Measurements from ENCODE around the gene NR3C1.

NR3C1 gene

DNA sequence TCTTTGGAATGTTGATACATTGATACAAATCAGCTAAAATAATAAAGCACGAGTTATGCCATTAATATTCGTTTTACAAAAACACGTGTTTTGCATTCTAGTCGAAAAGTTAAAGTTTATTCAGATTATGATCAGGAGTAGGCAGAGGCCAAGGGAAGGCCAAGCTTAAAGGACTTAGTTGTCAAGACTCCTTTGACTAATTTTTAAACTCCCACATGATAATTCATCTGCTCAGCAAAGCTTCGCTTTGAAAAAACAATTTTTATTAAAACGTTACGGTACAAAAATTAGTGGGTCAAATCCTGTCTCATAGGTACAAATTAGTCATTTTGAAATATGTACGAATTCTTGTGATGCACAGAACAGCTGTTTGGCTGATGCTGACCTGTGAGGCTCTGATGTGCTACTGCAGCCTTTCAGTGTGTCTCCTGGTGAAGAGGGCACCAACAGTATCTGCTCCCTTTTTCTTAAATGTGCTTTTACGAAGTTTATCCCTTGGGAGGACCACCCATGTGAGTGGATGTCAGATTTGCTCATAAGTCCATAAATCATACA lies 23.0 kb upstream of the NR3C1 start:
- DNase-seq (ENCODE audit: low read depth) = no peak

DNA sequence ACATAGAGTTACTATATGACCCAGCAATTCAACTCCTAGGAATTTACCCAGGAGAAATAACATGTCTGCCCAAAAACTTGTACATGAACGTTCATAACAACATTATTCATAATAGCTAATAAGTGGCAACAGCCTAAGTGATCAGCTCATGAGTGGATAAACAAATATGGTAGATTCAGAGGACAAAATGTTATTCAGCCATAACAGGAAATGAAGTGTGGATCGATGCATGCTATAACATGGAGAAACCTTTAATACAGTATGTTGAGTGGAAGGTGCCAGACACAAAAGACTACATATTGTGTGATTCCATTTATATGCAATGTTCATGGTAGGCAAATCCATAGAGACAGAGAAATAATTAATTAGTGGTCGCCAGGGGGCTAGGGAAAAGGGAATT lies 22.3 kb upstream of the NR3C1 start:
- DNase-seq (ENCODE audit: low read depth) = no peak

DNA sequence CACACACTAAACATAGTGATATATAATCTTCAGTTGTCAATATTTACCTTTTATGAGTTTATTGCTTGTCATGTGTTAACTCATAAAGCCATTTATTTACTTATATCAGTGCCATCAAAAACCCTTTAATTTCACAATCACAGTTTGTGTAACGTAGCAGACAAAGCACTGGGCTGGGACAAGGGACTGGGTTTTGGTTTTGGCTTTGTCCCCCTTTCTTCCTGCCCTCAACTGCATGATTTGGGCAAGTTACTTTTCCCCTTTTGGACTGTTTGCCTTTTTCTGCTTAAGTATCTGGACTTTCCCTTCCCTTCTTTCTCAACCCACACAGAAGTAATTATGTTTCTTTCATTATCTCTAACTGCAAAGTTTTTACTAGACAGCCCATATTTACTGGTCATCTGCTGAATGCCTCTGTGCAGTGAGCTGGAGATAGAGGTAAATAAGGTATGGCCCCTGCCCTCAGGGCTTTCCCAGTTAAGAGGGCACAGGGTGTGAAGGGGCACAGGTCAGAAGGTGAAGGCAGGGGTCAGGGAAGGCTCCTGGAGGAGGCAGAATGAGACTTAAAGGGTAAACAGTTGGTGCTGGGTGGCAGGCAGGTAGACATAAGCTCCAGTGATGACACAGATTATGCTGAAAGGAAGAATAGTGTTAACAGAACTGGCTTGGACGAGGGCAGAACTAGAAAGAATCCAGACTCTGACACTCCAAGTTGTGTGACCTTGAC lies 14.8 kb upstream of the NR3C1 start:
- no peak for DNase-seq (ENCODE audit: low read depth)

DNA sequence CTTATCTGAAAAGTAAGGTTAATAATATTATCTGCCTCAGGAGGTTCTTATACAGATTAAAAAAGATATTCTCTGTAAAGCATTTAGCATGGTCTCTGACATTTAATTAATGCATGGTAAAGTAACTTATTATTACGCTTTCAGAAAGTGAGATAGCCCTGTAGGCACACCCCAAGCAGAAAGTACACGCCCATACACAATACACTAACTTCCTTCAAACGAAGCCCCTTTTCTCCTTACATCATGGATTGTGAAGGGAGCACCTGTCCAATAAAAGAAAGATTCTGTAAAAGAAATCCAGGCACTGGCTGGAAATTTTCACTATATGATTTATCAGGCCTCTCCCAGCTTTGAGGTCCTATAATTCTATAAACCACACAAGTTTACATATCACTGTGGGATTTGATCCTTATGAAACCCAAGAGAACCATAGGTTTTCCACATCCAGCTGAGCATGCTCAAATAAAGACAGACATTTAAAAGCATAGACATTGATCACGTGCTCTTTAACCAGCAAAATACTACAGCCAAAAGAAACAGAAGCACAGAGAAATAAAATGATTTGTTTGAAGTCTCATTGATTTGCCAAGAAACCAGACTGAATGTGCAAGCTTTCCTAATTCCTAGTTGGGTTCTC lies 14.1 kb upstream of the NR3C1 start:
- DNase-seq (ENCODE audit: low read depth) = no peak

DNA sequence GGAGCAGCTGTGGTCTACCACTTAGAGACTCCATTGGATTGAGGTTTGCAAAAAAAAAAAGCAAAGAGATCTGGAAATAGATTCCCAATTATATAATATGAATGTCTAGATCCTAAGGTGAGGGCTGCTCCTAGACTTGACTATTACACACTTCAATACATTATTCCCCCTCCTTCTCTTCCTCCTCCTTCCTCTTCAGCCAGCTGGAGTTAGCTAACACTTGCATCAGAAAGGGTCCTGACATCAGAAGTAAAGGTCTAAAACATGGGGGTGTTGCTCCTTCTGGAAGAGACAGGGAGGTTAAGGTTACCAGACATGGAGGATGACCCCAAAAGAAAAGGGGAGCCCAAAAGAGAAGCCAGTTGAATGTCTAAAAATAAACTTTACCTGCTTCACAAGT lies 12.9 kb upstream of the NR3C1 start:
- no peak for DNase-seq (ENCODE audit: low read depth)

DNA sequence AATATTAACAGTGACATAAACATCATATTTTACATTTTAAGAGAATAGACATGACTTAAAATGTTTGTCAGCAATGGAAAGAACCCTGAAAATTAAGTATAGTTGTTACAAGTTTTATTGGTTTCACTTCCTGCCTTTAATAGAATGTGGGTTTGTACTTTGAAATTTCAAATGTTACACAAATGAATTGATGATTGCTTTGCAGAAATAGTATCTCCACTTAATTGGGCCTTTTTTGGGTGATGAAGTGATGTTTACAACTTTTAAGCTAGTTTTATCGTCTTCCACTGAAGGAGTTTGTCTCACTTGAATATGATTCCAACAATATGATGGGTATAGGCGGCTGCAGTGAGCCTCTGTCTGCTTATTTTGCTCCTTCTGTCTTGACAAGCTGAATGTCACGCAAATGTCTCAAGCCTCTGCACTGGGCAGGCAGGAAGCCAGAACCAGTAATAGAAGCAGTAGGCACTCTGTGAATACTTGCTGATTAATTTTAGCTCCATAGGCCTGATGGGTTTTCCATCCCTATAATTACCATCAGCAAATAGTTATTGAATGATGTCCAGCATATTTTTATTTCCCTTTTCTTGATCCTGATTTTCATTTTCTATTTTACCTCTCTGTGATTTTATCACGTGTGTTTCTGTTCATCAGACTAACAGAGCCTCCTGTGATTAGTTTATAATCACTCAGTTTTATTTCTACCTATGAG lies 10.6 kb upstream of the NR3C1 start:
- DNase-seq (ENCODE audit: low read depth) = no peak

DNA sequence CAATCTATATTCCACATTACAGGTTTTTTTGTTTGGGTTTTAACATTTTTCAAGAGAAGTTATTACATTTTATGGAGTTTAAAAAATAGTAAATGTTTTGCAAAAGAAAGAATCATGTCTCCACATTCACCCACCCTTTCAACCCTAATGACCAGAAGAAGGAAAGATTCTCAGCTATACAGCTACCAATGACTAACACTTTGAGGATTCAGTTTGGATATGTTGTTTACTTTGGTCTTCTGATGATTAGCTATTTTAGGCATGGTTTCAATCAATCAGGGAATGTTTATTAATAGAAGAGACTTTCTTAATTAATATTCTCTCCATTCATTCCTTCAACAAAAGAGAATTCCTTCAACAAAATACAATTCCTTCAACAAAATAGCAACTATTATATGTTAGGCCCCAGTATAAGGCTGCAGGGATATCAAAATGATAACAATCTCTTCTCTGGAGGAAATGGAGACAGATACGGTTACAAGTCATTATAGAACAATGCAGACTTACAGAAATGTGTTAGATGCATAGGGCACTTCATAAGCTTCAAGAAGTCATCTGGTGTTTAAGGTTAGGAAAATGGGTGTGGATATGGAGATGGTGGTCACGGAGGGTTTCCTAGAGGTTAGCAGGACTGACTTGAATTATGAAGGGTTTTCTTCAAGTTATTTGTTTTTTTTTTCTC lies 9.3 kb upstream of the NR3C1 start:
- no peak for DNase-seq (ENCODE audit: low read depth)

DNA sequence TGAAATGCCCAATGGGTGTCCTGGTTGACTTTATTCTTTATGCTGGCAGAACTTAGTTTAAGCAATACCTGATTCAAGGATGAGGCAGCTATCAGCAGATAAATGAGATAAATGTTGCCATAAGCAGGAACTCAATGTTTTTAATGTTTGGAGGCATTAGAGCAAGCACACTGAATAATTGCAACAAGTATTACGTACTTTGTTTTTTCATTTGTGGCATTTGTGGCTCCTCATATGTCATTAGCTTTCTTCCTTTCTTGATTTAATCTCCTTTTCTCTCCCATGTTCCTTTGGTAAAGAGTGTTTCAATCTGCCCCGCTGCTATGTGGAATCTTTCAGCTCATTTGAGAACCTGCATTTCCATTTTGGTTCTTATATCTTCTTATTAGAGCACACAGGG lies 6.4 kb upstream of the NR3C1 start:
- no peak for DNase-seq (ENCODE audit: low read depth)

DNA sequence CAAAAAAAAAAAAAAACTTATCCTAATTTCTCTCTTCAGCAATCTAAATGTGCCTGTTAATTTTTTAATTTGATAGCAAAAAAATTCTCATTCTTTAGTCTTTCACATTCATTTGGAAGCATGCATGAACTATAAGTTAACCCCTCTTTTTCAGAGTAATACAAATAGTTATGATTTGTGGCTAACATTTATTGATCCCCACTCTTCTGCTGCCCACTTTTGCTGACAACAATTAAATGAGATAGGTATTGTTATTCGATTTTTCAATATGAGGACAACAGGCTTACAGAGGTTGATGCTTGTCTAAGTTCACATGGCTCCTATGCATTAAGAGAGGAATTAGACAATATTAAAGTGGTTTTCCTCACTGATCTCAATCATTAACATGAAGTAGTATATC lies 2.9 kb upstream of the NR3C1 start:
- no peak for DNase-seq (ENCODE audit: low read depth)

DNA sequence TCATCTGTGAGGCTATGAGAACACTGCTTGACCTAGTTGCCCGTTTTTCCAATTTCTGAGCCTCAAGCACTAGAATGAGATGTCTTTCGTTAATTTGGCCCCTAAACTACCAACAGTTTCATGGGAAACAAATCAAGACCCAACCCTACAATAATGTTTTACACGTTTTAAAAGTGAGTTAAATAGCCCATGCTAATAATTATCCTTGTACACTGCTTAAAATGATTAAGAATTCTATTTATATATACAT lies 2.3 kb upstream of the NR3C1 start:
- DNase-seq (ENCODE audit: low read depth) = no peak

DNA sequence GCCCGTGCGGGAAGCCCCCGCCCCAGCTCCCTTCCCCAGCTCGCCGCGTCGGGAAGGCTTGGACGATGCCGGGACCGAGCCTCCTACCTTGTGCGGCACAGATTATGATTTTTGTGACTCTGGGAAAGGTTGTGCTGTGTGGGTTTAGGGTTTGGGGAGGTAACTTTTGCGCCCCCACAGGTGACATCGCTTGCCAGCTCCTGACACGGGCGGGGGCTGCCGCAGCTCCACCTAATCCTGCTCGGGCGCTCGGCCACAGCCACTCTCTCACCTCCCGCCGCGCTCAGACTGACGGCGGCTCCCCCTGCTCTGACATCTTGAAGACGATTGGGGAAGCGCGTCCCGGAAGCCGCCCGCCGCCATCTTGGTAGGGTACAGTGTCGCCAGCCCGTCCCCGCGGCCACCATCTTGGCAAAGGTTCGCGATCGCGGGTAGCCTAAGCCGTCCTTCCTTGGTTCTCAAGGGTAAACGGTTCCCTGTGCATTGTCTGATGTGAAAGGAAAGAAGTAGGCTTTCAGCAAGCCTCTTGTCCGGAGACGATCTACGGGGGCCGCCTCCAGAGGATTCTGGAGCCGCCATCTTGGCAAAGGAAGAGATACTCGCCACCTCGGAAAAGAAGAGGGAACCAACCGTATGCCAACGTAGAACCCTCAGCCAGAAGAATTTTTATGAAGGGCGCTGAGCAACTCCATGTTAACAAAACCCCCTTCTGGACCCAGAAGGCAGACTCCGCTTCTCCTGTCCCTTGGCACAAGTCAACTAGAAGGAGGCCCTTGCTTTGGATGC lies 1.8 kb upstream of the NR3C1 start:
- no peak for DNase-seq (ENCODE audit: low read depth)

DNA sequence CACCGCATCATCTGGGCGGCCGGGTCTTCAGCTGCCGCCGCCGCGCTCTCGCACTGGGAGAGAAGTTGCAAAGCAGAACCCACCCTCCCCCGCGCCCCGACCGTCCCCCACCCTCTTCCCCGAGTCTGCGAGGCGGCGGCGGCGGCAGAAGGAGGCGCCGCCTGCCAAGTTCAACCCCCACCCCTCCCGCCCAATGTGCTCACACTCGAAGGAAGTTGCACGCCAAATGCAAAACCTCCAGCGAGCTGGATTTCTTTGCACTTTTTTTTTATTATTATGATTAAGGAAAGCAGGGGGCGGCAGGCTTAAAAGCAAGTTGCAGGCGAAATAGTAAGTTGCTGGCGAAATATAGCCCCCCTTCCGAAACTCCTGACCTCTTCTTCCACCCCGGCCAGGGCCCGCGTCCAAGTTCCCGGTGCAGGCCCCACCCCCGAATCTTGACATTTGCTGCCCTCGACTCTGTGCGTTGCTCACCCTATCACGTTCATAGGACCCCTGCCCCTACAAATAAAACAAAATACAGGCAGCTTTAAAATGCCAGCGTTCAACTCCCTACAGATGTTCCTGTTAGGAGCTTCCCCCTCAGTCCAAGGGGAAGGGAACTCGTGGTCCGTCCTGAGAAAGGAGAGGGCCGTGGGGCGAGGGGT lies 1.1 kb upstream of the NR3C1 start:
- peak; percentile 90 for DNase-seq (ENCODE audit: low read depth)

DNA sequence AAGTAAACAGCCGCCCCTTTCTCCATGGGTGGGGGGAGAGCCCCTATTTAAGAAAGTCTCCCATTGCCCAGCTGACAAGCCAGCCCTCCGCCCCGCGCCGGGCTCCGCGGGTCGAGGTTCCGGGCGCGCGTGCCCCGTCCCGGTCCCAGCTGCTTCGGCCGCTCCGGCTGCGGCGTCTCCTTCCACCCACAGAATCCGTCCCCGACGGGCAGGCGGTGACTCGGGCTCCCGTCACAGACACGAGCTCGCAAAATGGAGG lies 223 bp downstream of the NR3C1 start:
- DNase-seq (ENCODE audit: low read depth) = no peak

DNA sequence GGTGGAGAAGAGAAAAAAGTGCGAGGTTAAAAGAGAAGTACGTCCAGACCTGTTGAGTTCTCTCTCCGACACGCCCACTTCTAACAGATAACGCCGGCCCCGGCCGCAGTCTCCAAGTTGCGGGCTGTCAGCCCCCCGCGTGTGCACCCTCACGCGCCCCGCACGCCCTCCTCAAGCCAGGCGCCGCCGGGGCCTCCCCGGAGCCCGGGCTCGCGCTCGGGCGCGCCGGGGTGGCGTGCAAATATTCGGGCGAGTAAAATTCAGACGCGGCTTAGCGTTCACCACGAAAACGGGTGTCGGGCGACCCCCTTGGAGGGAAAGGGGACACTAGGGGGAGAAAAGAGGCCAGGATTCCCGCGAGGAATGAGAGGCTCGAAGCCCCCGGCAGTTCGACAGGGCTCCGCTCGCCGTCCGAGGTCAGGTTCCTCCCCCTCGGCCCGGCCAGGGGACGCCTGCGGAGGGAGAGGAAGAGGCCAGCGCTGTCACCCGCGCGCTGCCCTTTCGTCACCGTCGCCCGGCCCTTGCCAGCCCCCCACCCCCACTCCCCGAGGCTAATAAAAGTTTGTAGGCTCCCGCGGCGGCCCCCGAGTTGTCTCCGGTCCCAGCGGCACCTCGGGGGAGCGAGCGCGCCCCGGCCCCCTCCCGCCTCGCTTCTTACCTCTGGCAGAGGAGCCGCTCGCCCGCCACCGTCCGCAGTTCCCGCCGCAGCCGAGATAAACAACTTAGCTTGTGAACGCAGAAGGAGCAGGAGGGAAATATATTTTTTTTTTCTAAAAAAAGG lies 743 bp downstream of the NR3C1 start:
- no peak for DNase-seq (ENCODE audit: low read depth)

DNA sequence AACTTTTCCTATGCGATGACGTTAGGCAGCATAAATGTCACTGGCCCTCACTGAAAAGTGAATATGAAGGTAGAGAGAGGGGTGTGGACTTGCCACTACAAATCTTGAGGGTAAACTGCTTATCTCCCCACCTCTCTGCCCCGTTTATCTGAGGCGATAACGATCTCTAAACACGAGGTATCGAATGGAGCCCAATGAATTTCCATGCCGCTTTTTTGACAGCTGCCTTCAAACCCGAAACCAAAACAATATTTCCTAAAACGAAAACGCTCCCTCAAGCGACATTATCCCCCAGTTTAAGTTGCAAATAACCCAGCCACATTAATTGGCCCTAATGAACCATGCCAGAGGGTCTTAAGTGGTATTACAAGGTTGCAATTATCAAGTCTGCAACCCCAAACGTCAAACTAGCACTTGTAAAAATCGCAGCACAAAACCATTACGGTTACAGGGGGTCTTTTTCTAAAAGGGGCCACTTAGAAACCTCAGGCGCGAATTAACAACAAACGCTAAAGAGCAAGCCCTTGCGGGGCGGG lies 1.4 kb downstream of the NR3C1 start:
- no peak for DNase-seq (ENCODE audit: low read depth)

DNA sequence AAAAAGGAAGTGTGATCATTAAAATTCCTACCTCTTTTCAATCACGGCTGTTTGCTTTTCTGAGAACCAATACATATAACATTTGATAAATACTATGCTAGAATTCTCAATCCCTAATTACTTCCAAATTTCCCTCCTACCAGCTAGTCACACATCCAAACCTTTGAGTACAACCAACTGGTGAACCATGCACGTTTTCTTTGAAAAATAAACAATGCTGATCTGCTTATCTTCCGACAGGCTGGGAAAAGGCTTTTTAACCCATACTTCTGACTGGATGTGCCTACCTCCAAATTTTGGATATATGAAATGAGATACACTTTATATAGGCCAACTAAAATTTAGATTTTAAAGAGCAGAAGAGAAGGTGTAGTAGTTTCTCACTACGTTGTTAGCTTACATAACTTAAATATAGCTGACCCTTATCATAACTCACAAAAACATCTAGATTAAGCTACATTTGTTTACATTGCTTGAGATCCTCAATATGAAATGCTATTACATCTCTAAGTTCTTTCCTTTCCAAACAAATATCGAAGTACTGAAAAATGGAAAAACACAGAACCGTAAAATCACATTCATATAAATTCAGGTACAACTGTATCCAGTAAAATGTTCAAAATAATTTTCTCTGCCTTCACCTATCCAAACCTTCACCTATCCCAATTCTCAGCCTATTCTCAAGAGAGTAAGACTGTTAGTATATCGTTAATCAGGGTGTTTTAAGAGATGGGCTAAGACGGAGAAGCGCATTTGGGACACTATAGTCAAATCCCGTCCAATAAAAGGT lies 2.1 kb downstream of the NR3C1 start:
- no peak for DNase-seq (ENCODE audit: low read depth)

DNA sequence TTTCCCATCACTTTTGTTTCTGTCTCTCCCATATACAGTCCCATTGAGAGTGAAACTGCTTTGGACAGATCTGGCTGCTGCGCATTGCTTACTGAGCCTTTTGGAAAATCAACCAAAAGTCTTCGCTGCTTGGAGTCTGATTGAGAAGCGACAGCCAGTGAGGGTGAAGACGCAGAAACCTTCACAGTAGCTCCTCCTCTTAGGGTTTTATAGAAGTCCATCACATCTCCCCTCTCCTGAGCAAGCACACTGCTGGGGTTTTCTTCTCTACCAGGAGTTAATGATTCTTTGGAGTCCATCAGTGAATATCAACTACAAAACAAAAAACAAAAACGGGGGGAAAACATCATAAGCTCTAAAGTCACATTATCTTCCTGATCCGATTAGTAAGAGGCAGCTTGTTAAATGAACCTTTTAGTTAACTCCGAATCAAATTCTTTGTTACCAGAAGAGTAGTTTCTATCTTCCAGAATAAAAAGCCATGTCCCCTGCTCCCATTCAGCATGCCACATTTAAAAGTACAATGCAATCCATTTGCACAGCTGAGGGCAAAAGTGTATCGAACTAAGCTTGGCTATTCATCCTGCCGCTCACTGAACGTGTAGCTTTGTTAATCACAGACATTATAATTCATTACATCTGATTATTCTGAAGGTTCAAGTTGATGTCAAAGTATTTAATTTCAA lies 2.8 kb downstream of the NR3C1 start:
- DNase-seq (ENCODE audit: low read depth) = peak; percentile 68

DNA sequence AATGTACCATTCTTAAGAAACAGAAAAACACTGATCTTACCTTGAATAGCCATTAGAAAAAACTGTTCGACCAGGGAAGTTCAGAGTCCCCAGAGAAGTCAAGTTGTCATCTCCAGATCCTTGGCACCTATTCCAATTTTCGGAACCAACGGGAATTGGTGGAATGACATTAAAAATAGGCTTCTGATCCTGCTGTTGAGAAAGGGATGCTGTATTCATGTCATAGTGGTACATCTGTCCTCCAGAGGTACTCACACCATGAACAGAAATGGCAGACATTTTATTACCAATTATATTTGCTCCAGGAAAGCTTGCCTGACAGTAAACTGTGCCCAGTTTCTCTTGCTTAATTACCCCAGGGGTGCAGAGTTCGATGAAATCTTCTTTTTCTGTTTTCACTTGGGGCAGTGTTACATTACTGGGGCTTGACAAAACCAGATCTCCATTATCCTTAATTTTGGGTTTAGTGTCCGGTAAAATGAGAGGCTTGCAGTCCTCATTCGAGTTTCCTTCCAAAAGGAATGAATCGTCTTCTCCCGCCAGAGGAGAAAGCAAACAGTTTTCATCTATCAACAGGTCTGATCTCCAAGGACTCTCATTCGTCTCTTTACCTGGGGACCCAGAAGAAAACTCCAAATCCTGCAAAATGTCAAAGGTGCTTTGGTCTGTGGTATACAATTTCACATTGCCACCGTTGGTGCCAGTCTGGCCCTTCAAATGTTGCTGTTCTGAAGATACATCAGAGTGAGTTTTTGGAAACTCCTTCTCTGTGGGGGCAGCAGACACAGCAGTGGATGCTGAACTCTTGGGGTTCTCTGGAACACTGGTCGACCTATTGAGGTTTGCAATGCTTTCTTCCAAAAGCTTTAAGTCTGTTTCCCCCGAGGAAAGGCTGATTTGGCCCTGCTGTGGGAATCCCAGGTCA lies 3.6 kb downstream of the NR3C1 start:
- DNase-seq (ENCODE audit: low read depth) = no peak

All from stromal cell of bone marrow (primary cell).